ENCODE data around the gene MYO5C.

The MYO5C gene

GRCh38 chr15:52207191-52207590 lies 88.4 kb downstream of the MYO5C start:
- Histone ChIP-seq H3K9me3 (no peaks in the 10 kb centered on the region), H3K4me1 (ENCODE audit: control insufficient read depth in 1 of 2, insufficient read depth in 1 of 2, low read depth in 1 of 2, low read length in 1 of 2) (no peaks in the 10 kb centered on the region), H3K4me3 (ENCODE audit: low read depth in 1 of 2, low read length in 1 of 2) (no peak overlapping the region), H3K27ac (no peak overlapping the region), H3K27me3 (no peaks in the 10 kb centered on the region), H3K36me3 (no peaks in the 10 kb centered on the region)
- TF ChIP-seq, protein P1, sequence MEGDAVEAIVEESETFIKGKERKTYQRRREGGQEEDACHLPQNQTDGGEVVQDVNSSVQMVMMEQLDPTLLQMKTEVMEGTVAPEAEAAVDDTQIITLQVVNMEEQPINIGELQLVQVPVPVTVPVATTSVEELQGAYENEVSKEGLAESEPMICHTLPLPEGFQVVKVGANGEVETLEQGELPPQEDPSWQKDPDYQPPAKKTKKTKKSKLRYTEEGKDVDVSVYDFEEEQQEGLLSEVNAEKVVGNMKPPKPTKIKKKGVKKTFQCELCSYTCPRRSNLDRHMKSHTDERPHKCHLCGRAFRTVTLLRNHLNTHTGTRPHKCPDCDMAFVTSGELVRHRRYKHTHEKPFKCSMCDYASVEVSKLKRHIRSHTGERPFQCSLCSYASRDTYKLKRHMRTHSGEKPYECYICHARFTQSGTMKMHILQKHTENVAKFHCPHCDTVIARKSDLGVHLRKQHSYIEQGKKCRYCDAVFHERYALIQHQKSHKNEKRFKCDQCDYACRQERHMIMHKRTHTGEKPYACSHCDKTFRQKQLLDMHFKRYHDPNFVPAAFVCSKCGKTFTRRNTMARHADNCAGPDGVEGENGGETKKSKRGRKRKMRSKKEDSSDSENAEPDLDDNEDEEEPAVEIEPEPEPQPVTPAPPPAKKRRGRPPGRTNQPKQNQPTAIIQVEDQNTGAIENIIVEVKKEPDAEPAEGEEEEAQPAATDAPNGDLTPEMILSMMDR (IDR thresholded peaks at IDR 0.05): no peak

GRCh38 chr15:52206446-52206845 lies 89.2 kb downstream of the MYO5C start:
- Histone ChIP-seq H3K36me3 (no peaks in the 10 kb centered on the region), H3K27ac (no peak overlapping the region), H3K27me3 (no peaks in the 10 kb centered on the region), H3K4me3 (ENCODE audit: low read depth in 1 of 2, low read length in 1 of 2) (no peak overlapping the region), H3K4me1 (ENCODE audit: control insufficient read depth in 1 of 2, insufficient read depth in 1 of 2, low read depth in 1 of 2, low read length in 1 of 2) (no peaks in the 10 kb centered on the region), H3K9me3 (no peaks in the 10 kb centered on the region)
- TF ChIP-seq, protein P1 (IDR thresholded peaks at IDR 0.05): no peak

- H3K27me3 ChIP-seq: no peaks in the 10 kb centered on the region
- H3K4me3 ChIP-seq (ENCODE audit: low read depth in 1 of 2, low read length in 1 of 2): no peak overlapping the region
- no peaks in the 10 kb centered on the region for H3K4me1 ChIP-seq (ENCODE audit: control insufficient read depth in 1 of 2, insufficient read depth in 1 of 2, low read depth in 1 of 2, low read length in 1 of 2)
- no peaks in the 10 kb centered on the region for H3K36me3 ChIP-seq
- no peaks in the 10 kb centered on the region for H3K9me3 ChIP-seq
- H3K27ac ChIP-seq: no peak overlapping the region
- TF ChIP-seq, protein P1 (IDR thresholded peaks at IDR 0.05): no peak
Observed at GRCh38 chr15:52204657-52205056, 90.9 kb downstream of the MYO5C start.

DNA sequence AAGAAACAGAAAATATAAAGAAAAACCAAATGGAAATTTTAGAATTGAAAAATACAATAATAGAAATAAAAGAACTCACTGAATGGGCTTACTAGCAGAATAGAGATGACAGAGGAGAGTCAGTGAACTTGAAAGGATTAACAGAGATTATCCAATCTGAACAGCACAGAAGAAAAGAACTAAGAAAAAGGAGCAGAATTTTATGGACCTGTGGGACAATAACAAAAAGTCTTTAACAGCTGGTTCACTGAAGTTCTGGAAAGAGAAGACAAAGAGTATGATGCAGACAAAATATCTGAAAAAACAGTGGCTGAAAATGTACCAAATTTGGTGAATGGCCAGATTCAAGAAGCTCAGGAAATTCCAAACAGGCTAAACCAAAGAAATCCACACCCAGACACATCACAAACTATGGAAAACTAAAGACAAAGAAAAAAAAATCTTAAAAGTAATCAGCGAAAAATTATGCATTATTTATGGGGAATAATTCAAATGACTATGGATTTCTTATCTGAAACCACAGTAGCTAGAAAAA lies 94.7 kb downstream of the MYO5C start:
- no peaks in the 10 kb centered on the region for H3K9me3 ChIP-seq
- H3K27ac ChIP-seq: no peak overlapping the region
- no peaks in the 10 kb centered on the region for H3K27me3 ChIP-seq
- no peaks in the 10 kb centered on the region for H3K4me1 ChIP-seq (ENCODE audit: control insufficient read depth in 1 of 2, insufficient read depth in 1 of 2, low read depth in 1 of 2, low read length in 1 of 2)
- H3K4me3 ChIP-seq (ENCODE audit: low read depth in 1 of 2, low read length in 1 of 2): no peak overlapping the region
- no peaks in the 10 kb centered on the region for H3K36me3 ChIP-seq
- TF ChIP-seq, protein P1 (IDR thresholded peaks at IDR 0.05): no peak

GRCh38 chr15:52199271-52199670 lies 96.3 kb downstream of the MYO5C start:
- Histone ChIP-seq H3K27me3 (no peaks in the 10 kb centered on the region), H3K27ac (no peak overlapping the region), H3K9me3 (no peaks in the 10 kb centered on the region), H3K4me3 (ENCODE audit: low read depth in 1 of 2, low read length in 1 of 2) (no peak overlapping the region), H3K36me3 (no peaks in the 10 kb centered on the region), H3K4me1 (ENCODE audit: control insufficient read depth in 1 of 2, insufficient read depth in 1 of 2, low read depth in 1 of 2, low read length in 1 of 2) (no peaks in the 10 kb centered on the region)
- TF ChIP-seq, protein P1 (IDR thresholded peaks at IDR 0.05): no peak

DNA sequence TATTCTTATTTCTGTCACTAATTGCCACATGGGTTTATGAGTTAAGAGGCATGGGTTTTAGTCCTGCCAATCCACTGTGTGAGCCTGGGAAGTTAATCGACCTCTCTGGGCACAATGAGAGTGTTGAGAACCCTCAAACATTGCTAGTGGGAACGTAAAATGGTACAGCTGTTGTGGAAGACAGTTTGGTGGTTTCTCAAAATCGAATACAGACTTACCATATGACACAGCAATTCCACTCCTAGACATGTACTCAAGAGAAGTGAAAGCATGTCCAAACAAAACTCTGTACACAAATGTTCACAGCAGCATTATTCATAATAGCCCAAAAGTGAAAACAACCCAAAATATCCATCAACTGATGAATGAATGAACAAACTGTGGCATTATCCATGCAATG lies 98.7 kb downstream of the MYO5C start:
- Histone ChIP-seq H3K9me3 (no peaks in the 10 kb centered on the region), H3K36me3 (no peaks in the 10 kb centered on the region), H3K27me3 (no peaks in the 10 kb centered on the region), H3K27ac (no peak overlapping the region), H3K4me3 (ENCODE audit: low read depth in 1 of 2, low read length in 1 of 2) (no peak overlapping the region), H3K4me1 (ENCODE audit: control insufficient read depth in 1 of 2, insufficient read depth in 1 of 2, low read depth in 1 of 2, low read length in 1 of 2) (no peaks in the 10 kb centered on the region)
- TF ChIP-seq, protein P1 (IDR thresholded peaks at IDR 0.05): no peak
